CD4-positive, alpha-beta T cell treated with Interleukin-6 at 100 ng/mL for 8 hours (primary cell): Measurements from ENCODE around the gene CEP55.
"Not testable (repeated sequence)": the region's sequence is repeated elsewhere in the genome, so short reads cannot be mapped to it uniquely, and the experiment has no call there.

Experiments used
- DNase-seq: peaks from one replicate; pipeline ENCODE4 v3.0.0-alpha.2; 2020; ENCODE audit warnings: mixed read lengths, low spot score

Gene CEP55

GRCh38 chr10:93513091-93513490 is 16.7 kb downstream of the CEP55 start:
- DNase-seq: no peak

- no peak for DNase-seq
Observed at GRCh38 chr10:93514521-93514920, 18.1 kb downstream of the CEP55 start.

- no peak for DNase-seq
Observed at GRCh38 chr10:93515071-93516005, 18.9 kb downstream of the CEP55 start.

- no peak for DNase-seq
Observed at GRCh38 chr10:93516006-93516380, 19.6 kb downstream of the CEP55 start.

- no peak for DNase-seq
Observed at GRCh38 chr10:93518531-93518930, 22.1 kb downstream of the CEP55 start.

GRCh38 chr10:93535293-93535692 is 38.9 kb downstream of the CEP55 start:
- DNase-seq: no peak

GRCh38 chr10:93540871-93541270 is 44.5 kb downstream of the CEP55 start:
- DNase-seq: not testable (repeated sequence)

GRCh38 chr10:93541402-93542357 is 45.3 kb downstream of the CEP55 start:
- no peak for DNase-seq

GRCh38 chr10:93542358-93542791 is 46.0 kb downstream of the CEP55 start:
- DNase-seq: no peak

- not testable (repeated sequence) for DNase-seq
Observed at GRCh38 chr10:93546995-93547394, 50.6 kb downstream of the CEP55 start.

- DNase-seq: no peak
Observed at GRCh38 chr10:93547522-93547921, 51.1 kb downstream of the CEP55 start.

GRCh38 chr10:93548376-93549071 is 52.1 kb downstream of the CEP55 start:
- no peak for DNase-seq

GRCh38 chr10:93550606-93551005 is 54.2 kb downstream of the CEP55 start:
- no peak for DNase-seq

- no peak for DNase-seq
Observed at GRCh38 chr10:93552780-93553179, 56.4 kb downstream of the CEP55 start.

- DNase-seq: no peak
Observed at GRCh38 chr10:93553482-93554315, 57.3 kb downstream of the CEP55 start.

- no peak for DNase-seq
Observed at GRCh38 chr10:93554316-93554663, 57.9 kb downstream of the CEP55 start.

- DNase-seq: no peak
Observed at GRCh38 chr10:93554760-93555432, 58.5 kb downstream of the CEP55 start.

- no peak for DNase-seq
Observed at GRCh38 chr10:93559490-93559889, 63.1 kb downstream of the CEP55 start.

- no peak for DNase-seq
Observed at GRCh38 chr10:93560541-93560940, 64.1 kb downstream of the CEP55 start.

GRCh38 chr10:93565446-93565845 is 69.0 kb downstream of the CEP55 start:
- DNase-seq: no peak
